Neural cell (in vitro differentiated cells): ENCODE results near the gene FOXP4. TPM values are rescaled to one million over a fixed set of nuclear protein-coding genes. Genes with fewer than 3 reads are reported as not detected.

Source experiments
- H2AFZ ChIP-seq: fragments of 200-600, 300-800 bp; sonication (generic), shearing (Covaris generic); 2 replicates; pipeline ENCODE4 v1.6.0; 2014; ENCODE audit warnings: low read depth, mild to moderate bottlenecking, antibody characterized with exemption, low read length, moderate library complexity
- H3F3A ChIP-seq: fragments of 200-600 bp; shearing (Covaris generic); 2 replicates; pipeline ENCODE4 v1.6.1; 2016; ENCODE audit warnings: mild to moderate bottlenecking, moderate library complexity, mixed read lengths, antibody characterized with exemption, low read length; ENCODE audit not compliant: insufficient read depth, poor library complexity, severe bottlenecking
- H3K27ac ChIP-seq: fragments of 200-600, 300-800 bp; sonication (generic), shearing (Covaris generic); 2 replicates; pipeline ENCODE4 v1.5.1; 2014; ENCODE audit warnings: mild to moderate bottlenecking, low read length, moderate library complexity
- H3K27me3 ChIP-seq: fragments of 300-800, 200-600 bp; sonication (generic), shearing (Covaris generic); 2 replicates; pipeline ENCODE4 v1.6.0; 2014; ENCODE audit warnings: mild to moderate bottlenecking, low read depth, low read length, moderate library complexity; ENCODE audit not compliant: insufficient read depth
- H3K36me3 ChIP-seq: fragments of 300-800, 200-600 bp; sonication (generic), shearing (Covaris generic); 2 replicates; pipeline ENCODE4 v1.5.1; 2014; ENCODE audit warnings: mild to moderate bottlenecking, antibody characterized with exemption, low read length, moderate library complexity; ENCODE audit not compliant: insufficient read depth
- H3K4me2 ChIP-seq: fragments of 300-800, 200-600 bp; sonication (generic), shearing (Covaris generic); 2 replicates; pipeline ENCODE4 v1.6.0; 2014; ENCODE audit warnings: mild to moderate bottlenecking, low read length
- H3K4me3 ChIP-seq: fragments of 300-800, 200-600 bp; sonication (generic), shearing (Covaris generic); 2 replicates; pipeline ENCODE4 v1.5.1; 2014; ENCODE audit warnings: mild to moderate bottlenecking, low read length, moderate library complexity
- H3K79me2 ChIP-seq: fragments of 200-600 bp; shearing (Covaris generic); replicated peaks from 2 replicates; pipeline ENCODE4 v1.6.0; 2014; ENCODE audit warnings: mild to moderate bottlenecking, low read length, moderate library complexity; ENCODE audit not compliant: insufficient read depth
- H3K9ac ChIP-seq: fragments of 300-800, 200-600 bp; sonication (generic), shearing (Covaris generic); 2 replicates; pipeline ENCODE4 v1.6.1; 2016; ENCODE audit warnings: mild to moderate bottlenecking, low read length, mixed read lengths
- H3K9me2 ChIP-seq: fragments of 200-600 bp; shearing (Covaris generic); 2 replicates; pipeline ENCODE4 v1.6.1; 2016; ENCODE audit warnings: mild to moderate bottlenecking, low read length, mixed read lengths; ENCODE audit not compliant: insufficient read depth
- H3K9me3 ChIP-seq: fragments of 200-600, 300-800 bp; sonication (generic), shearing (Covaris generic); 2 replicates; pipeline ENCODE4 v1.6.1; 2016; ENCODE audit warnings: mild to moderate bottlenecking, mixed run types, low read length, moderate library complexity, mixed read lengths
- H4K20me1 ChIP-seq: fragments of 200-600 bp; shearing (Covaris generic); 2 replicates; pipeline ENCODE4 v1.6.1; 2016; ENCODE audit warnings: mild to moderate bottlenecking, mixed run types; ENCODE audit not compliant: insufficient read depth
- CTCF ChIP-seq: fragments of 450-650 bp; IDR thresholded peaks from 2 replicates; pipeline ENCODE4 v1.5.1; 2014; ENCODE audit warnings: antibody characterized with exemption, mild to moderate bottlenecking, moderate library complexity; ENCODE audit not compliant: poor library complexity, severe bottlenecking
- EP300 ChIP-seq: fragments of 450-650 bp; conservative IDR thresholded peaks from 2 replicates; pipeline ENCODE4 v1.6.1; 2014; ENCODE audit warnings: antibody characterized with exemption, mild to moderate bottlenecking, moderate library complexity; ENCODE audit not compliant: poor library complexity, severe bottlenecking
- EZH2 ChIP-seq: fragments of 200-600, 300-800 bp; shearing (Covaris generic), sonication (generic); IDR thresholded peaks from 2 replicates; pipeline ENCODE4 v1.6.1; 2014; ENCODE audit warnings: antibody characterized with exemption, low read length, borderline replicate concordance, mild to moderate bottlenecking; ENCODE audit not compliant: insufficient read depth, poor library complexity, severe bottlenecking
- MXI1 ChIP-seq: fragments of 450-650 bp; conservative IDR thresholded peaks from 2 replicates; pipeline ENCODE4 v1.6.1; 2014; ENCODE audit warnings: antibody characterized with exemption, mild to moderate bottlenecking; ENCODE audit not compliant: poor library complexity, severe bottlenecking
- POLR2AphosphoS5 ChIP-seq: IDR thresholded peaks from 2 replicates; pipeline ENCODE4 v1.6.1; 2012
- RAD21 ChIP-seq: fragments of 450-650 bp; conservative IDR thresholded peaks from 2 replicates; pipeline ENCODE4 v1.6.1; 2014; ENCODE audit warnings: antibody characterized with exemption, mild to moderate bottlenecking, moderate library complexity
- REST ChIP-seq: IDR thresholded peaks from 2 replicates; pipeline ENCODE4 v1.6.1; 2012; ENCODE audit warnings: borderline replicate concordance
- SMC3 ChIP-seq: fragments of 450-650 bp; conservative IDR thresholded peaks from 2 replicates; pipeline ENCODE4 v1.6.1; 2014; ENCODE audit warnings: antibody characterized with exemption, mild to moderate bottlenecking, moderate library complexity; ENCODE audit not compliant: poor library complexity
- TAF1 ChIP-seq: IDR thresholded peaks from 2 replicates; pipeline ENCODE4 v1.6.1; 2012; ENCODE audit warnings: low read depth
- polyA plus RNA-seq: library from polyadenylated mRNA; depleted of rRNA; stranded (reverse); fragments of >200 nt; gene quantifications from 2 replicates; pipeline ENCODE4 v1.2.3, GENCODE V29; 2014

The FOXP4 gene
- polyA plus RNA-seq, 1 donor from 2014 or later, result 7.1 TPM

- H3K9ac ChIP-seq, result no peak overlapping the region
- peaks cover 10% of the 10 kb centered on the region for H3K79me2 ChIP-seq
- H3K9me2 ChIP-seq, result no peaks in the 10 kb centered on the region
- no peak overlapping the region for H3K27ac ChIP-seq
- H3F3A ChIP-seq, result no peaks in the 10 kb centered on the region
- H4K20me1 ChIP-seq, result peaks cover 10% of the 10 kb centered on the region
- no peaks in the 10 kb centered on the region for H3K36me3 ChIP-seq
- no peak overlapping the region for H2AFZ ChIP-seq
- TF ChIP-seq MXI1 (no peak), REST (no peak), TAF1 (no peak), EZH2 (no peak), RAD21 (no peak), CTCF (no peak), SMC3 (no peak), EP300 (no peak), POLR2AphosphoS5 (no peak)
- no peak overlapping the region for H3K4me3 ChIP-seq
- no peaks in the 10 kb centered on the region for H3K9me3 ChIP-seq
- no peaks in the 10 kb centered on the region for H3K27me3 ChIP-seq
- no peak overlapping the region for H3K4me2 ChIP-seq
Observed at GRCh38 chr6:41583565-41583964, 37.4 kb downstream of the FOXP4 start.

- Histone ChIP-seq H3K27me3 (no peaks in the 10 kb centered on the region), H3K9me3 (no peaks in the 10 kb centered on the region), H3K4me2 (no peak overlapping the region), H3F3A (no peaks in the 10 kb centered on the region), H3K9me2 (no peaks in the 10 kb centered on the region), H3K79me2 (peaks cover 6% of the 10 kb centered on the region), H2AFZ (no peak overlapping the region), H3K36me3 (no peaks in the 10 kb centered on the region), H3K27ac (no peak overlapping the region), H4K20me1 (peaks cover 10% of the 10 kb centered on the region), H3K4me3 (no peak overlapping the region), H3K9ac (no peak overlapping the region)
- TF ChIP-seq TAF1 (no peak), REST (no peak), POLR2AphosphoS5 (no peak), EP300 (no peak), MXI1 (no peak), RAD21 (no peak), SMC3 (no peak), CTCF (no peak), EZH2 (no peak)
Observed at GRCh38 chr6:41584205-41584604, 38.0 kb downstream of the FOXP4 start.
